PC-3 (cell line): Measurements from ENCODE around the gene DGKI. TPM values are rescaled to one million over a fixed set of nuclear protein-coding genes. Genes with fewer than 3 reads are reported as not detected.

ENCODE experiments used
- ATAC-seq: fragments of 200-7000 bp; cut with Tn5 transposase; 2 replicates; pipeline ENCODE4 v1.9.1; 2020; ENCODE audit warnings: mild to moderate bottlenecking, moderate library complexity
- BruUV-seq: library from RNA; stranded (reverse); fragments of 400-500 nt; replicated peaks from 2 replicates; lab custom pipeline; 2021; lab: Mats Ljungman, UMichigan
- CTCF ChIA-PET: fragments of 300-600 bp; sonication (Branson Sonifier 250); formaldehyde crosslinking; loops from one replicate; lab custom pipeline; 2022; ENCODE audit warnings: antibody characterized with exemption; lab: Charles Lee
- POLR2A ChIA-PET: fragments of 300-600 bp; sonication (Branson Sonifier 250); formaldehyde crosslinking; loops from one replicate; lab custom pipeline; 2022; ENCODE audit warnings: antibody characterized with exemption; ENCODE audit not compliant: unreplicated experiment; lab: Charles Lee
- DNase-seq: peaks from one replicate; pipeline ENCODE4 v3.0.0-alpha.2; 2015
- H2AFZ ChIP-seq: fragments of 300-600 bp; sonication (generic); 2 replicates; pipeline ENCODE4 v1.6.0; 2016; ENCODE audit warnings: antibody characterized with exemption, low read length
- H3F3A ChIP-seq: fragments of 300-600 bp; sonication (generic); one replicate; pipeline ENCODE4 v1.6.0; 2017; ENCODE audit warnings: antibody characterized with exemption, low read length, control low read depth, mild to moderate bottlenecking; ENCODE audit not compliant: unreplicated experiment
- H3K27ac ChIP-seq: fragments of 300-600 bp; sonication (generic); 2 replicates; pipeline ENCODE4 v1.5.1; 2016; ENCODE audit warnings: mild to moderate bottlenecking, low read length
- H3K27me3 ChIP-seq: fragments of 300-600 bp; sonication (generic); 2 replicates; pipeline ENCODE4 v1.6.1; 2016; ENCODE audit warnings: low read length, mixed read lengths
- H3K36me3 ChIP-seq: fragments of 300-600 bp; sonication (generic); 2 replicates; pipeline ENCODE4 v1.6.1; 2016; ENCODE audit warnings: low read depth, mixed run types, low read length, mixed read lengths
- H3K4me1 ChIP-seq: fragments of 300-600 bp; sonication (generic); 2 replicates; pipeline ENCODE4 v1.5.1; 2016; ENCODE audit warnings: low read length; ENCODE audit not compliant: insufficient read depth
- H3K4me2 ChIP-seq: fragments of 300-600 bp; sonication (generic); 2 replicates; pipeline ENCODE4 v1.6.0; 2016; ENCODE audit warnings: low read length
- H3K4me3 ChIP-seq: fragments of 300-600 bp; sonication (generic); 2 replicates; pipeline ENCODE4 v1.5.1; 2016; ENCODE audit warnings: mild to moderate bottlenecking, low read length, mixed read lengths
- H3K79me2 ChIP-seq: fragments of 300-600 bp; sonication (generic); 2 replicates; pipeline ENCODE4 v1.6.1; 2017; ENCODE audit warnings: low read length, mixed read lengths
- H3K9ac ChIP-seq: fragments of 300-600 bp; sonication (generic); 2 replicates; pipeline ENCODE4 v1.6.0; 2016; ENCODE audit warnings: mild to moderate bottlenecking, low read length
- H3K9me2 ChIP-seq: fragments of 300-600 bp; sonication (generic); replicated peaks from 2 replicates; pipeline ENCODE4 v1.6.1; 2016; ENCODE audit warnings: mixed run types, low read length, mixed read lengths
- H3K9me3 ChIP-seq: fragments of 300-600 bp; sonication (generic); 2 replicates; pipeline ENCODE4 v1.6.1; 2016; ENCODE audit warnings: low read length, mixed read lengths
- H4K20me1 ChIP-seq: fragments of 300-600 bp; sonication (generic); 2 replicates; pipeline ENCODE4 v1.6.1; 2016; ENCODE audit warnings: low read length, mixed read lengths
- EZH2 ChIP-seq: fragments of 300-600 bp; sonication (generic); IDR thresholded peaks from one replicate; pipeline ENCODE4 v1.6.1; 2017; ENCODE audit warnings: antibody characterized with exemption, mild to moderate bottlenecking, low read length; ENCODE audit not compliant: unreplicated experiment
- EZH2phosphoT487 ChIP-seq: fragments of 300-600 bp; sonication (generic); IDR thresholded peaks from 2 replicates; pipeline ENCODE4 v1.6.1; 2018; ENCODE audit warnings: mild to moderate bottlenecking, antibody characterized with exemption, low read length, borderline replicate concordance
- intact Hi-C: fragments of 100-400 bp; cut with micrococcal nuclease; formaldehyde crosslinking; loops from 2 replicates; pipeline ENCODE4 v1.9.0; 2023
- total RNA-seq: library from RNA; depleted of rRNA; stranded (reverse); fragments of >200 nt; gene quantifications from 2 replicates; pipeline ENCODE4 v1.2.3, GENCODE V29; 2014
- TF ChIP-seq, protein P1 (sequence below): fragments of 300-600 bp; sonication (generic); conservative IDR thresholded peaks from 2 replicates; pipeline ENCODE4 v1.5.1; 2017; ENCODE audit warnings: antibody characterized with exemption, low read depth, mild to moderate bottlenecking, low read length

The DGKI gene
- total RNA-seq, 1 experiment from 2014 or later: not detected

DNA sequence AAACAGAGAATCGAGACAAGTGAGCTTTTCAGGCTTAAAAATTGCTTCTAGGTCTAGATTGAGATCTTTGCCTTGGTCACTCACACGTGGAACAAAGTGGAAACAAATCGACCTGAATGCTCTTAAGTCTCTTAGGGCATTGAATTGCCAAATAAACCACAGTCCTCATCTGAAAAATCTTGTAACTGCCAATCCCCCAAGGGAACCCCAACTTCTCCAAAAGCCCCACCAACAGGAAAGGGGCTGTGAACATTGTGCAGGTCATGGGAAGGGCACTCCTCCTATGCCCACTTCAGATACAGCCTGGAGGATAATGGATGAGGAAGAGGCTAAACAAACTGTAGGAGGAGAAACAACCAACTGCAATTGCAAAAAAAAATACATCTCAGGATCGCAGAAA lies 91.3 kb downstream of the DGKI start:
- H3K27me3 ChIP-seq: peaks cover 87% of the 10 kb centered on the region
- H3K79me2 ChIP-seq: no peaks in the 10 kb centered on the region
- DNase-seq: no peak
- no peak overlapping the region for H2AFZ ChIP-seq
- no peaks in the 10 kb centered on the region for H3K4me1 ChIP-seq
- intact Hi-C loops: no loop called here
- no TSS peak for BruUV-seq
- H3K9me3 ChIP-seq: no peaks in the 10 kb centered on the region
- no peak for ATAC-seq
- H3K9ac ChIP-seq: no peak overlapping the region
- H4K20me1 ChIP-seq: no peaks in the 10 kb centered on the region
- H3F3A ChIP-seq: no peaks in the 10 kb centered on the region
- H3K4me2 ChIP-seq: no peak overlapping the region
- H3K36me3 ChIP-seq: no peaks in the 10 kb centered on the region
- ChIA-PET POLR2A (no interaction called here), CTCF (no interaction called here)
- no peak overlapping the region for H3K27ac ChIP-seq
- H3K9me2 ChIP-seq: no peaks in the 10 kb centered on the region
- TF ChIP-seq, protein P1, sequence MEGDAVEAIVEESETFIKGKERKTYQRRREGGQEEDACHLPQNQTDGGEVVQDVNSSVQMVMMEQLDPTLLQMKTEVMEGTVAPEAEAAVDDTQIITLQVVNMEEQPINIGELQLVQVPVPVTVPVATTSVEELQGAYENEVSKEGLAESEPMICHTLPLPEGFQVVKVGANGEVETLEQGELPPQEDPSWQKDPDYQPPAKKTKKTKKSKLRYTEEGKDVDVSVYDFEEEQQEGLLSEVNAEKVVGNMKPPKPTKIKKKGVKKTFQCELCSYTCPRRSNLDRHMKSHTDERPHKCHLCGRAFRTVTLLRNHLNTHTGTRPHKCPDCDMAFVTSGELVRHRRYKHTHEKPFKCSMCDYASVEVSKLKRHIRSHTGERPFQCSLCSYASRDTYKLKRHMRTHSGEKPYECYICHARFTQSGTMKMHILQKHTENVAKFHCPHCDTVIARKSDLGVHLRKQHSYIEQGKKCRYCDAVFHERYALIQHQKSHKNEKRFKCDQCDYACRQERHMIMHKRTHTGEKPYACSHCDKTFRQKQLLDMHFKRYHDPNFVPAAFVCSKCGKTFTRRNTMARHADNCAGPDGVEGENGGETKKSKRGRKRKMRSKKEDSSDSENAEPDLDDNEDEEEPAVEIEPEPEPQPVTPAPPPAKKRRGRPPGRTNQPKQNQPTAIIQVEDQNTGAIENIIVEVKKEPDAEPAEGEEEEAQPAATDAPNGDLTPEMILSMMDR: no peak
- TF ChIP-seq EZH2phosphoT487 (no peak), EZH2 (no peak)
- H3K4me3 ChIP-seq: no peak overlapping the region

DNA sequence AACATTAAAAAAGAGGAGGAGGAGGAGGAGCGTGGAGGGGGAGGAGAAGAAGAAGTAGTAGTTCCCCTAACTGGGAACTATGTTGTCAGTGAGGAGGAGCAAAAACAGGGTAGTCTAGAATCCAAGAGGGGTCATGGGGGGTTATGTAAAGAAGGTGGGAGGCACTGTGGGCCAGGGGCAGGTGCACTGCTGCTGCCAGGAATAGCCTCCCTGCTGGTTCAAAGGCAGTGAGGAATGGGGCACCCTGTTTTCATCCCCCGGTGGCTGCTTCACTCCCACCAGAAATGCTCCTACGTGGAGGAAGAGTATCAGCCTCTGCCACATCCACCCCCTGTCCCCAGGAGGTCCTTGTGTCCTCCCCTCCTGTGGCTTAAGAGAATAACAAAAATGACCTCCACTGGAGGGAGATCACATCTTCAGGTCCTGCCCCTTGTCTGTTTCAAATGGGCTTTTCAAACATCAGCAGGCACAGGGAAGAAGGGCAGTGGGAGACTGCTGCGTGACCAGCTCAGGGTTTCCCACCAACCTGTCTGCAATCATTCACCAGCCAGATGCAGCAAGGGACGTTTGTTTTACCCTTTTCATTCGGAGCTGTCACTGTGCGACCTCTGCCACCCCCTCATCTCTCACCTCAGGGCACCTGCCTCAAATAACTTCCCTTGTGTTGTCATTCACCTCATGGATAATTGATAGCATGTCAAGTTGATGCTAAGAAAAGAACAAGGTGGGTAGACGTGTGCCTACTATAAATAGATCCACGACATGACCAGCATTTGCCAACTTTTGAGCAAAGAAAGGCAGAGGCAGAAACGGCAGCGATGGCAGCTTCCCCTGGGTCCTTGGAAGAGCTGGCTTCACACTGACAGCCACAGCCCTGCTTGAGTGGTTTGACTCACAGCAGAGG lies 92.6 kb downstream of the DGKI start:
- H3K9me2 ChIP-seq: no peaks in the 10 kb centered on the region
- CTCF ChIA-PET: no interaction called here
- ATAC-seq: no peak
- no peaks in the 10 kb centered on the region for H3K79me2 ChIP-seq
- no peaks in the 10 kb centered on the region for H4K20me1 ChIP-seq
- BruUV-seq: no TSS peak
- H2AFZ ChIP-seq: no peak overlapping the region
- no peaks in the 10 kb centered on the region for H3K36me3 ChIP-seq
- DNase-seq: no peak
- no peaks in the 10 kb centered on the region for H3F3A ChIP-seq
- H3K27me3 ChIP-seq: peaks cover 89% of the 10 kb centered on the region
- TF ChIP-seq EZH2: no peak
- TF ChIP-seq, protein P1: no peak
- TF ChIP-seq EZH2phosphoT487: no peak
- no peak overlapping the region for H3K4me2 ChIP-seq
- no peaks in the 10 kb centered on the region for H3K4me1 ChIP-seq
- intact Hi-C loops: no loop called here
- H3K9ac ChIP-seq: no peak overlapping the region
- no peaks in the 10 kb centered on the region for H3K9me3 ChIP-seq
- no peak overlapping the region for H3K27ac ChIP-seq
- POLR2A ChIA-PET: no interaction called here
- H3K4me3 ChIP-seq: no peak overlapping the region

DNA sequence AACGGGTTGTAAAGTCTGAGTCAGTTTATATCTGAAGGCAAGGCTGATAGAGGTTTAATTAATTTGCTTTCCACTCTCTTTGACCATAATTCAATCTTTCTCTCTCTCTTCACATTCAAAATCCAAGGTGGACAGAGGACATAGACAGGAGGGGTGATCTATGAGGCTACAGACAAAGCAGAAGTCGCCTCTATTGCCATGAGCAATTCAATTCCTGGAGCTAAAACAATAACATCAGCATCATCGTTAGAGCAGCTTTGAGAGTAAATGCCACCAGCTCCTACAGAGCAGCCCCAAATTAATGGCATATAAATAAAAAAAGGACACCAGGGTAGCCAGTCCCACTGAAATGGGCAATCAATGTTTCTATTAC lies 93.2 kb downstream of the DGKI start:
- no peak overlapping the region for H2AFZ ChIP-seq
- ChIA-PET POLR2A (no interaction called here), CTCF (no interaction called here)
- no peak overlapping the region for H3K27ac ChIP-seq
- no peak overlapping the region for H3K4me3 ChIP-seq
- no TSS peak for BruUV-seq
- H3K27me3 ChIP-seq: peaks cover 95% of the 10 kb centered on the region
- no peak overlapping the region for H3K9ac ChIP-seq
- H3K9me3 ChIP-seq: no peaks in the 10 kb centered on the region
- no peaks in the 10 kb centered on the region for H3F3A ChIP-seq
- intact Hi-C loops: no loop called here
- ATAC-seq (no peak), DNase-seq (no peak)
- H3K9me2 ChIP-seq: no peaks in the 10 kb centered on the region
- H4K20me1 ChIP-seq: no peaks in the 10 kb centered on the region
- no peak overlapping the region for H3K4me2 ChIP-seq
- H3K4me1 ChIP-seq: no peaks in the 10 kb centered on the region
- H3K36me3 ChIP-seq: no peaks in the 10 kb centered on the region
- no peak for TF ChIP-seq EZH2phosphoT487
- TF ChIP-seq, protein P1: no peak
- no peak for TF ChIP-seq EZH2
- H3K79me2 ChIP-seq: no peaks in the 10 kb centered on the region
